GM12891 (cell line): Measurements from ENCODE around the gene RAB11FIP2.

Experiments used
- DNase-seq: peaks from one replicate; pipeline ENCODE4 v3.0.0; 2011; ENCODE audit warnings: low spot score; ENCODE audit not compliant: insufficient read length
- FAIRE-seq: peaks from 2 replicates; lab custom pipeline; 2011; peaks lifted over from hg19 to GRCh38; lab: Jason Lieb, UNC
- PAX5 ChIP-seq: IDR thresholded peaks from 2 replicates; pipeline ENCODE4 v1.6.1; 2011; ENCODE audit warnings: low read length, moderate library complexity, mild to moderate bottlenecking; ENCODE audit not compliant: insufficient read depth, severe bottlenecking
- POLR2A ChIP-seq: IDR thresholded peaks from 2 replicates; pipeline ENCODE4 v1.6.1; 2011; ENCODE audit warnings: low read depth, low read length, control low read depth
- POLR2AphosphoS5 ChIP-seq: IDR thresholded peaks from 2 replicates; pipeline ENCODE4 v1.6.1; 2011; ENCODE audit warnings: low read depth, low read length, control low read depth
- POU2F2 ChIP-seq: IDR thresholded peaks from 2 replicates; pipeline ENCODE4 v1.6.1; 2011; ENCODE audit warnings: low read depth, mild to moderate bottlenecking, control low read depth, low read length, moderate library complexity
- SPI1 ChIP-seq: IDR thresholded peaks from 2 replicates; pipeline ENCODE4 v1.6.1; 2011; ENCODE audit warnings: low read depth, low read length, control low read depth
- TAF1 ChIP-seq: IDR thresholded peaks from 2 replicates; pipeline ENCODE4 v1.6.1; 2011; ENCODE audit warnings: low read depth, low read length, control low read depth

The RAB11FIP2 gene

GRCh38 chr10:118017850-118018249, 28.9 kb downstream of the RAB11FIP2 start:
- DNase-seq (no peak), FAIRE-seq (no peak)
- TF ChIP-seq POLR2A (no peak), TAF1 (no peak), SPI1 (no peak), POU2F2 (no peak), POLR2AphosphoS5 (no peak), PAX5 (no peak)

GRCh38 chr10:118017071-118017740, 29.5 kb downstream of the RAB11FIP2 start:
- FAIRE-seq = no peak
- DNase-seq = no peak
- TF ChIP-seq POU2F2 (no peak), POLR2AphosphoS5 (no peak), POLR2A (no peak), PAX5 (no peak), TAF1 (no peak), SPI1 (no peak)

- FAIRE-seq (no peak), DNase-seq (no peak)
- TF ChIP-seq PAX5 (no peak), POLR2AphosphoS5 (no peak), POLR2A (no peak), SPI1 (no peak), POU2F2 (no peak), TAF1 (no peak)
Measured at GRCh38 chr10:118012952-118013525, 33.7 kb downstream of the RAB11FIP2 start.

GRCh38 chr10:118007773-118008172, 39.0 kb downstream of the RAB11FIP2 start:
- FAIRE-seq = no peak
- no peak for DNase-seq
- TF ChIP-seq SPI1 (no peak), POU2F2 (no peak), TAF1 (no peak), POLR2A (no peak), PAX5 (no peak), POLR2AphosphoS5 (no peak)

GRCh38 chr10:118003126-118003525, 43.6 kb downstream of the RAB11FIP2 start:
- no peak for FAIRE-seq
- TF ChIP-seq POU2F2 = no peak
- no peak for TF ChIP-seq TAF1
- no peak for TF ChIP-seq SPI1
- TF ChIP-seq POLR2AphosphoS5 = no peak
- no peak for TF ChIP-seq POLR2A
- no peak for TF ChIP-seq PAX5
- no peak for DNase-seq

- FAIRE-seq (no peak), DNase-seq (no peak)
- no peak for TF ChIP-seq POU2F2
- no peak for TF ChIP-seq TAF1
- no peak for TF ChIP-seq POLR2A
- no peak for TF ChIP-seq SPI1
- no peak for TF ChIP-seq POLR2AphosphoS5
- TF ChIP-seq PAX5 = no peak
Measured at GRCh38 chr10:118002581-118002980, 44.2 kb downstream of the RAB11FIP2 start.

- no peak for TF ChIP-seq PAX5
- TF ChIP-seq POLR2AphosphoS5 = no peak
- TF ChIP-seq SPI1 = no peak
- no peak for TF ChIP-seq TAF1
- TF ChIP-seq POU2F2 = no peak
- no peak for TF ChIP-seq POLR2A
- no peak for DNase-seq
- no peak for FAIRE-seq
Measured at GRCh38 chr10:117997673-117998072, 49.1 kb downstream of the RAB11FIP2 start.

- TF ChIP-seq PAX5 (no peak), SPI1 (no peak), POU2F2 (no peak), TAF1 (no peak), POLR2AphosphoS5 (no peak), POLR2A (no peak)
- FAIRE-seq (no peak), DNase-seq (no peak)
Measured at GRCh38 chr10:117996709-117997108, 50.0 kb downstream of the RAB11FIP2 start.

- DNase-seq (no peak), FAIRE-seq (no peak)
- no peak for TF ChIP-seq POLR2A
- TF ChIP-seq POU2F2 = no peak
Measured at GRCh38 chr10:117994771-117995170, 52.0 kb downstream of the RAB11FIP2 start.

GRCh38 chr10:117993166-117993565, 53.6 kb downstream of the RAB11FIP2 start:
- TF ChIP-seq POLR2AphosphoS5 = no peak
- no peak for DNase-seq
- no peak for FAIRE-seq
